PC-9 (cell line): Measurements from ENCODE around the gene SLC44A3. TPM values are rescaled to one million over a fixed set of nuclear protein-coding genes. Genes with fewer than 3 reads are reported as not detected.

Source experiments
- BruUV-seq: library from RNA; stranded (reverse); fragments of 400-500 nt; replicated peaks from 2 replicates; lab custom pipeline; 2021; lab: Mats Ljungman, UMichigan
- CTCF ChIA-PET: fragments of 300-600 bp; sonication (Branson Sonifier 250); formaldehyde crosslinking; loops from one replicate; lab custom pipeline; 2022; ENCODE audit warnings: antibody characterized with exemption; lab: Charles Lee
- POLR2A ChIA-PET: fragments of 300-600 bp; sonication (Branson Sonifier 250); formaldehyde crosslinking; loops from one replicate; lab custom pipeline; 2022; ENCODE audit warnings: antibody characterized with exemption; ENCODE audit not compliant: unreplicated experiment; lab: Charles Lee
- DNase-seq, 2 experiments: peaks; one replicate each; pipeline versions ENCODE4 v3.0.0 to v3.0.0-alpha.2; 2015 to 2022; ENCODE audit warnings: mixed read lengths in 1 of 2
- H2AFZ ChIP-seq: fragments of 200-600 bp; sonication (generic); 2 replicates; pipeline ENCODE4 v1.8.1; 2017; ENCODE audit warnings: antibody characterized with exemption
- H3F3A ChIP-seq: fragments of 200-600 bp; sonication (generic); 2 replicates; pipeline ENCODE4 v1.8.1; 2017; ENCODE audit warnings: antibody characterized with exemption, mild to moderate bottlenecking, low read depth; ENCODE audit not compliant: insufficient read depth
- H3K27ac ChIP-seq: fragments of 200-600 bp; sonication (generic); 2 replicates; pipeline ENCODE4 v1.6.1; 2016; ENCODE audit warnings: mixed run types
- H3K27me3 ChIP-seq: fragments of 200-600 bp; sonication (generic); 2 replicates; pipeline ENCODE4 v1.6.1; 2016; ENCODE audit warnings: low read depth, mixed run types; ENCODE audit not compliant: insufficient read depth
- H3K36me3 ChIP-seq: fragments of 200-600 bp; sonication (generic); 2 replicates; pipeline ENCODE4 v1.6.1; 2016; ENCODE audit warnings: low read depth, mixed run types
- H3K4me1 ChIP-seq: fragments of 200-600 bp; sonication (generic); replicated peaks from 2 replicates; pipeline ENCODE4 v1.6.1; 2016; ENCODE audit warnings: mixed run types; ENCODE audit not compliant: insufficient read depth
- H3K4me2 ChIP-seq: fragments of 200-600 bp; sonication (generic); 2 replicates; pipeline ENCODE4 v1.6.1; 2017; ENCODE audit warnings: mixed run types
- H3K4me3 ChIP-seq: fragments of 200-600 bp; sonication (generic); 2 replicates; pipeline ENCODE4 v1.6.1; 2016; ENCODE audit warnings: mixed run types
- H3K79me2 ChIP-seq: fragments of 200-600 bp; sonication (generic); 2 replicates; pipeline ENCODE4 v1.6.1; 2017; ENCODE audit warnings: low read depth, mixed run types
- H3K9me2 ChIP-seq: fragments of 200-600 bp; sonication (generic); 2 replicates; pipeline ENCODE4 v1.8.1; 2017; ENCODE audit warnings: mild to moderate bottlenecking; ENCODE audit not compliant: insufficient read depth
- H3K9me3 ChIP-seq: fragments of 200-600 bp; sonication (generic); 2 replicates; pipeline ENCODE4 v1.8.1; 2016; ENCODE audit warnings: low read depth; ENCODE audit not compliant: insufficient read depth
- H4K20me1 ChIP-seq: fragments of 200-600 bp; sonication (generic); 2 replicates; pipeline ENCODE4 v1.8.1; 2017; ENCODE audit not compliant: insufficient read depth
- EZH2 ChIP-seq: fragments of 200-600 bp; sonication (generic); IDR thresholded peaks from 2 replicates; pipeline ENCODE4 v1.8.0; 2017; ENCODE audit warnings: antibody characterized with exemption, low read depth
- intact Hi-C: fragments of 100-400 bp; cut with micrococcal nuclease; formaldehyde crosslinking; loops from one replicate; pipeline ENCODE4 v1.10.0; 2022; ENCODE audit not compliant: unreplicated experiment
- total RNA-seq: library from RNA; stranded (reverse); gene quantifications from 2 replicates; pipeline ENCODE4 v1.2.3, GENCODE V29; 2021
- TF ChIP-seq, protein P1 (sequence below): fragments of 200-600 bp; sonication (generic); conservative IDR thresholded peaks from 2 replicates; pipeline ENCODE4 v1.6.1; 2017; ENCODE audit warnings: mixed run types, antibody characterized with exemption, mild to moderate bottlenecking, moderate library complexity

The SLC44A3 gene
- total RNA-seq, 1 experiment from 2014 or later: 17.5 TPM

DNA sequence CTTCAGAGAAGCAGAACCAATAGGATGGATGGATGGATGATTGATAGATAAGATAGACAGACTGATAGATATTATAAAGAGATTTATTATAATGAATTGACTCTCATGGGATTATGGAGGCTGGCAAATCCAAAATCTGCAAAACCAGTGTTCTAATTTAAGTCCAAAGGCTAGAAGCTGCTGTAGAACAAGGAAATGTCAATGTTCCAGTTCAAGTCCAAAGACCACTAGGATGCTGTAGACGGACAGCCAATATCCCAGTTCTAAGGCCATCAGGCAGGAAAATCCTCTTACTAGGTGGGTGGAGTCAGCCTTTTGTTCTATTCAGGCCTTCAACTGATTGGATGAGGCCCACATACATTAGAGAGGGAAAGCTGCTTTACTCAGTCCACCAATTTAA, 4.1 kb upstream of the SLC44A3 start:
- POLR2A ChIA-PET: no interaction called here
- intact Hi-C loops: no loop called here

DNA sequence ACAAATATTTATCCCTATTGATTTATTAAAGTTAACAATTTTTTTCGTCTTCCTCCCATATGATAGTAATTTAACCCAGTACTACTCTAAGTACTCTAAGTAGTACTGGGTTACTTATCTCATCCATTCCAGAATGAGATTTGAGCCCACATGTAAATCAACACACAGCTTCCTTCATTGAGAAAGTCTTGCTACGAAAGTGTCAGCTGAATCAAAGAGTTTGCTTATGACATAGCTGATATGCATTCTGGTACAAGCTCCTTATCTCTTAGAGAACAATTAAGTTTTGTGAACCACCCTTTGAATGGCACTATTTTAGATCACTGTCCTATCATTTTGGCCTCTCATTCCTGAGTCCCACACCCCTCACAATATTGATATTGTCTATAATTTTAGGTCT, 2.4 kb upstream of the SLC44A3 start:
- no TSS peak for BruUV-seq
- ChIA-PET CTCF (no interaction called here), POLR2A (interaction anchor here (0.7 kb wide), 1 partner anchor 331 kb away, joined by 6 read pairs; no protein-coding TSS in a partner anchor)
- Histone ChIP-seq H3F3A (peaks cover 18% of the 10 kb centered on the region), H3K9me3 (no peaks in the 10 kb centered on the region), H3K79me2 (peaks cover 41% of the 10 kb centered on the region), H3K4me2 (peak overlapping the region; percentile 78), H3K27ac (no peak overlapping the region), H3K4me3 (no peak overlapping the region; the same call in 1 of the 2 replicates), H3K27me3 (no peaks in the 10 kb centered on the region), H3K9me2 (no peaks in the 10 kb centered on the region), H3K36me3 (peaks cover 7% of the 10 kb centered on the region), H2AFZ (no peak overlapping the region), H4K20me1 (no peaks in the 10 kb centered on the region), H3K4me1 (peaks cover 40% of the 10 kb centered on the region)
- intact Hi-C loops: no loop called here
- TF ChIP-seq EZH2: no peak
- TF ChIP-seq, protein P1, sequence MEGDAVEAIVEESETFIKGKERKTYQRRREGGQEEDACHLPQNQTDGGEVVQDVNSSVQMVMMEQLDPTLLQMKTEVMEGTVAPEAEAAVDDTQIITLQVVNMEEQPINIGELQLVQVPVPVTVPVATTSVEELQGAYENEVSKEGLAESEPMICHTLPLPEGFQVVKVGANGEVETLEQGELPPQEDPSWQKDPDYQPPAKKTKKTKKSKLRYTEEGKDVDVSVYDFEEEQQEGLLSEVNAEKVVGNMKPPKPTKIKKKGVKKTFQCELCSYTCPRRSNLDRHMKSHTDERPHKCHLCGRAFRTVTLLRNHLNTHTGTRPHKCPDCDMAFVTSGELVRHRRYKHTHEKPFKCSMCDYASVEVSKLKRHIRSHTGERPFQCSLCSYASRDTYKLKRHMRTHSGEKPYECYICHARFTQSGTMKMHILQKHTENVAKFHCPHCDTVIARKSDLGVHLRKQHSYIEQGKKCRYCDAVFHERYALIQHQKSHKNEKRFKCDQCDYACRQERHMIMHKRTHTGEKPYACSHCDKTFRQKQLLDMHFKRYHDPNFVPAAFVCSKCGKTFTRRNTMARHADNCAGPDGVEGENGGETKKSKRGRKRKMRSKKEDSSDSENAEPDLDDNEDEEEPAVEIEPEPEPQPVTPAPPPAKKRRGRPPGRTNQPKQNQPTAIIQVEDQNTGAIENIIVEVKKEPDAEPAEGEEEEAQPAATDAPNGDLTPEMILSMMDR: no peak
- DNase-seq: no peak

More for the DNA sequence above, 4.1 kb upstream of the SLC44A3 start:
- peaks cover 23% of the 10 kb centered on the region for H3K4me1 ChIP-seq
- no peak overlapping the region for H3K27ac ChIP-seq
- H3K4me3 ChIP-seq: no peak overlapping the region
- H3K9me3 ChIP-seq: no peaks in the 10 kb centered on the region
- no peaks in the 10 kb centered on the region for H3K9me2 ChIP-seq
- peaks cover 25% of the 10 kb centered on the region for H3K79me2 ChIP-seq
- no peak for TF ChIP-seq EZH2
- TF ChIP-seq, protein P1: no peak
- no peak overlapping the region for H3K4me2 ChIP-seq
- H4K20me1 ChIP-seq: no peaks in the 10 kb centered on the region
- no peak overlapping the region for H2AFZ ChIP-seq
- no peaks in the 10 kb centered on the region for H3K27me3 ChIP-seq
- peaks cover 18% of the 10 kb centered on the region for H3F3A ChIP-seq
- DNase-seq: no peak
- peaks cover 7% of the 10 kb centered on the region for H3K36me3 ChIP-seq
- no TSS peak for BruUV-seq
- CTCF ChIA-PET: no interaction called here

DNA sequence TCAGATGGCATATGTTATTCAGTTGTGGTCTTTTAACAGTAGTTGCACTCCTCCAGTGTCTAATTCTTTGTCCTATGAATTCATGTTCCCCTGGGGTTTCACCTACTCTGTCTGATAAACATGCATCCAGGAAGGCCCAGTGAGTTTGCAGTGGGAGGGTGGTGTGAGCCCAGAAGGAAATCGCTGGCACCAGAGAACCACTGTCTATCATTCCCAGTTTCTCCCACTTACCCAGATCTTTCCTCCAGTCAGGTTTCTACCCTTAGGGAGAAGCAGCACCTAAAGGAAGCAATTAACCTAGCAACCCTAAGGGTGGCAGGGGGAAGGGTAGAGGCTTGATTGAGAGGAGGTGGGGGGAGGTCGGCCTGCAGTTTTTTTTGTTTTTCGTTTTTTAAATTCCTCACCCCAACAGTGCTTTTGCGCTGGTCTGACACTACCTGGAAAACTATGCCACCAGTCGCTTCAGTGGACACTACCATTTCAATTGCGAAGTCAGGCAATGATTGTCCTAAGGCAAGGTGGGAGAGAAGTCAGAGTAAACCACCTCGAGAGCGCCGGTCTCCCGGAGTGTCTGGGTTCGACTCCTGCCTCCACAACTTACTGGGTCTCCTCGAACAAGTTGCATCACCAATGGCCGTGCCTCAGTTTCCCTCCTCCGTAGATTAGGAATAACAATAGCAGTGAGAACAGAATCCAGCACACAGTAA, 766 bp upstream of the SLC44A3 start:
- TF ChIP-seq EZH2: no peak
- TF ChIP-seq, protein P1: no peak
- peak overlapping the region; percentile 55 for H3K27ac ChIP-seq
- peaks cover 18% of the 10 kb centered on the region for H3F3A ChIP-seq
- BruUV-seq: TSS peak; percentile 77
- H3K4me3 ChIP-seq: peak overlapping the region; percentile 96
- intact Hi-C loops: no loop called here
- POLR2A ChIA-PET: no interaction called here
- DNase-seq: peak; percentile 24 to 55
- H3K9me3 ChIP-seq: no peaks in the 10 kb centered on the region
- peak overlapping the region; percentile 78 for H3K4me2 ChIP-seq
- H2AFZ ChIP-seq: peak overlapping the region; percentile 100
- no peaks in the 10 kb centered on the region for H4K20me1 ChIP-seq
- H3K27me3 ChIP-seq: no peaks in the 10 kb centered on the region
- peaks cover 7% of the 10 kb centered on the region for H3K36me3 ChIP-seq
- H3K79me2 ChIP-seq: peaks cover 58% of the 10 kb centered on the region
- H3K9me2 ChIP-seq: no peaks in the 10 kb centered on the region
- peaks cover 52% of the 10 kb centered on the region for H3K4me1 ChIP-seq
- CTCF ChIA-PET: interaction anchor here (0.6 kb wide), 1 partner anchor 35 kb away, joined by 3 read pairs; no protein-coding TSS in a partner anchor
